H1 (cell line): ENCODE data around the gene PF4V1.

Source experiments
- CTCF ChIP-seq, 3 experiments: IDR thresholded peaks; 1 replicate in 2 of 3; 2 replicates in 1 of 3; pipeline versions ENCODE4 v1.5.1 to v1.6.1; 2011; ENCODE audit warnings: low read length in 3 of 3, mild to moderate bottlenecking in 3 of 3, inconsistent platforms in 2 of 3, low read depth in 1 of 3, moderate library complexity in 1 of 3; ENCODE audit not compliant: insufficient read depth in 1 of 3; ENCODE audit errors: control extremely low read depth in 1 of 3
- E2F6 ChIP-seq: IDR thresholded peaks from 2 replicates; pipeline ENCODE4 v1.6.1; 2012; ENCODE audit warnings: inconsistent platforms
- HDAC2 ChIP-seq, 2 experiments: fragments of 300-600 bp in 1 of 2; sonication (generic) in 1 of 2; IDR thresholded peaks; 2 replicates each; pipeline ENCODE4 v1.6.1; 2011 to 2012; ENCODE audit warnings: low read depth in 2 of 2, low read length in 2 of 2, mild to moderate bottlenecking in 2 of 2, moderate library complexity in 2 of 2, borderline replicate concordance in 1 of 2, inconsistent platforms in 1 of 2
- HDAC6 ChIP-seq: IDR thresholded peaks from one replicate; pipeline ENCODE4 v1.7.1; 2012; ENCODE audit warnings: low read depth, mild to moderate bottlenecking, inconsistent platforms, low read length, moderate library complexity
- JUN ChIP-seq: IDR thresholded peaks from 2 replicates; pipeline ENCODE4 v1.6.1; 2011; ENCODE audit warnings: low read depth, mild to moderate bottlenecking, improper control_type of control experiment, low read length
- MAFK ChIP-seq: IDR thresholded peaks from 2 replicates; pipeline ENCODE4 v1.6.1; 2012; ENCODE audit warnings: low read depth, mild to moderate bottlenecking, improper control_type of control experiment, low read length
- MAX ChIP-seq: IDR thresholded peaks from 2 replicates; pipeline ENCODE4 v1.6.1; 2012; ENCODE audit warnings: inconsistent platforms
- PHF8 ChIP-seq: fragments of 200-600 bp; sonication (generic); conservative IDR thresholded peaks from 2 replicates; pipeline ENCODE4 v1.7.1; 2012; ENCODE audit warnings: low read depth, mild to moderate bottlenecking, inconsistent platforms, low read length, moderate library complexity
- POLR2A ChIP-seq, 2 experiments: IDR thresholded peaks; 1 replicate in 1 of 2; 2 replicates in 1 of 2; pipeline ENCODE4 v1.6.1; 2011; ENCODE audit warnings: low read depth in 2 of 2, low read length in 2 of 2, mild to moderate bottlenecking in 2 of 2; ENCODE audit errors: control extremely low read depth in 1 of 2
- POLR2AphosphoS5 ChIP-seq: IDR thresholded peaks from 2 replicates; pipeline ENCODE4 v1.6.1; 2011; ENCODE audit warnings: low read depth, low read length
- RBBP5 ChIP-seq: IDR thresholded peaks from 2 replicates; pipeline ENCODE4 v1.7.1; 2012; ENCODE audit warnings: low read depth, mild to moderate bottlenecking, inconsistent platforms, low read length, moderate library complexity, borderline replicate concordance
- SP1 ChIP-seq: IDR thresholded peaks from 2 replicates; pipeline ENCODE4 v1.6.1; 2011; ENCODE audit warnings: low read depth, low read length
- ZNF274 ChIP-seq: IDR thresholded peaks from 2 replicates; pipeline ENCODE4 v1.7.0; 2012; ENCODE audit warnings: low read length, borderline replicate concordance; ENCODE audit errors: extremely low read depth

- TF ChIP-seq POLR2A (IDR thresholded peaks at IDR 0.05; ENCODE audit: control extremely low read depth in 1 of 2, low read depth in 2 of 2, low read length in 2 of 2) = no peak
- TF ChIP-seq E2F6 = no peak
- no peak for TF ChIP-seq CTCF (IDR thresholded peaks at IDR 0.05; ENCODE audit: control extremely low read depth in 1 of 3, insufficient read depth in 1 of 3, low read depth in 1 of 3, low read length in 3 of 3)
- TF ChIP-seq RBBP5 = no peak
- no peak for TF ChIP-seq ZNF274
- no peak for TF ChIP-seq POLR2AphosphoS5
- TF ChIP-seq MAFK = no peak
- TF ChIP-seq MAX = no peak
- TF ChIP-seq HDAC6 = no peak
- no peak for TF ChIP-seq HDAC2 (IDR thresholded peaks at IDR 0.05; ENCODE audit: borderline replicate concordance in 1 of 2, low read depth in 2 of 2, low read length in 2 of 2)
- TF ChIP-seq PHF8 = no peak
- no peak for TF ChIP-seq JUN
- TF ChIP-seq SP1 = no peak
Measured at GRCh38 chr4:73856518-73856917, 3.4 kb downstream of the PF4V1 start.
